GM19023 (cell line): ENCODE data around the gene OPN1MW.
"Not testable (repeated sequence)": the region's sequence is repeated elsewhere in the genome, so short reads cannot be mapped to it uniquely, and the experiment has no call there.

Experiments
- ATAC-seq: cut with Tn5 transposase; IDR thresholded peaks from one replicate; pipeline ENCODE4 v1.9.1; 2021; ENCODE audit warnings: mild to moderate bottlenecking, moderate library complexity; ENCODE audit not compliant: unreplicated experiment

Gene OPN1MW

GRCh38 chrX:154182296-154182695, at the start of gene OPN1MW:
OPN1MW (plus strand) TSS chrX:154182596; CDS start chrX:154182678, 82 bp downstream.
- ATAC-seq: not testable (repeated sequence)

DNA sequence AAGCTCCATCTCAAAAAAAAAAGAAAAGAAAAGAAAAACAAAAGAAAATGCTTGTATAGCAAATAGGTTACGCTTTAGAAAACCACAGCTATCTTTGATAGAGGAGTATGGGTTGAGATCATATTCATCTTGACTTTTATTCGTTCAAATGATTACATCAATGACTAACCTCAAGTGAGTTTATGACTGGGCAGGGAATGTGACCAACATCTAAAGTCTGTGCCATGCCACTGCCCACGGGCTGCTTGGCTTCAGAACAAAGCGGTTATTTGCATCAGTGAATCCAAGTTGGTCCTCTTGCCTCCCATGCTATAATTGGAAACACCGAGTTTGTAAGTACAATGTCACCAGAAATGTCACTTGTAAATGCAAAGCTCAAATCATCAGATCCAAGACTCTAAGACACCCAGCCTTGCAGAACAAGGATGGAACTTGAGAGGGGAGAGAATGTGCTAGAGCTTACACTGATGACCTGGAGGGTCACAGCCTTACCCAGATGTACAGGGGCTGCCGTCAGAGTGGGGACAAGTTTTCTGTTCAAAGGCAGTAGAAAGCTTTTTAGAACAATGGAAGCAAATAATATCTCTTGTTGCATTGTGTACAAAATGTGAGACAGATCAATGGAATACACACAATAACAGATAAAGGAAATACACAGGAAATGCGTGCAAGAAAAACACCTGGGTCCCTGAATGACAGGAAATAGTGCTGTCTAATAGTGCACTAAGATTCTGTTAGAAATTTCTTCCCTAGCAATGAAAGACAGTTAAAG, 46.8 kb upstream of the OPN1MW start:
- ATAC-seq: no peak

- no peak for ATAC-seq
Measured at GRCh38 chrX:154136627-154137161, 45.7 kb upstream of the OPN1MW start.

GRCh38 chrX:154138857-154139256, 43.5 kb upstream of the OPN1MW start:
- ATAC-seq: no peak

DNA sequence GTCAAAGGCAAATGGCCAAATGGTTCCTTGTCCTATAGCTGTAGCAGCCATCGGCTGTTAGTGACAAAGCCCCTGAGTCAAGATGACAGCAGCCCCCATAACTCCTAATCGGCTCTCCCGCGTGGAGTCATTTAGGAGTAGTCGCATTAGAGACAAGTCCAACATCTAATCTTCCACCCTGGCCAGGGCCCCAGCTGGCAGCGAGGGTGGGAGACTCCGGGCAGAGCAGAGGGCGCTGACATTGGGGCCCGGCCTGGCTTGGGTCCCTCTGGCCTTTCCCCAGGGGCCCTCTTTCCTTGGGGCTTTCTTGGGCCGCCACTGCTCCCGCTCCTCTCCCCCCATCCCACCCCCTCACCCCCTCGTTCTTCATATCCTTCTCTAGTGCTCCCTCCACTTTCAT, 42.2 kb upstream of the OPN1MW start:
- ATAC-seq: no peak

DNA sequence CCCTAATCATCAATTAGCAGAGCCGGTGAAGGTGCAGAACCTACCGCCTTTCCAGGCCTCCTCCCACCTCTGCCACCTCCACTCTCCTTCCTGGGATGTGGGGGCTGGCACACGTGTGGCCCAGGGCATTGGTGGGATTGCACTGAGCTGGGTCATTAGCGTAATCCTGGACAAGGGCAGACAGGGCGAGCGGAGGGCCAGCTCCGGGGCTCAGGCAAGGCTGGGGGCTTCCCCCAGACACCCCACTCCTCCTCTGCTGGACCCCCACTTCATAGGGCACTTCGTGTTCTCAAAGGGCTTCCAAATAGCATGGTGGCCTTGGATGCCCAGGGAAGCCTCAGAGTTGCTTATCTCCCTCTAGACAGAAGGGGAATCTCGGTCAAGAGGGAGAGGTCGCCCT, 41.7 kb upstream of the OPN1MW start:
- ATAC-seq: no peak

GRCh38 chrX:154142386-154142785, 40.0 kb upstream of the OPN1MW start:
- no peak for ATAC-seq

DNA sequence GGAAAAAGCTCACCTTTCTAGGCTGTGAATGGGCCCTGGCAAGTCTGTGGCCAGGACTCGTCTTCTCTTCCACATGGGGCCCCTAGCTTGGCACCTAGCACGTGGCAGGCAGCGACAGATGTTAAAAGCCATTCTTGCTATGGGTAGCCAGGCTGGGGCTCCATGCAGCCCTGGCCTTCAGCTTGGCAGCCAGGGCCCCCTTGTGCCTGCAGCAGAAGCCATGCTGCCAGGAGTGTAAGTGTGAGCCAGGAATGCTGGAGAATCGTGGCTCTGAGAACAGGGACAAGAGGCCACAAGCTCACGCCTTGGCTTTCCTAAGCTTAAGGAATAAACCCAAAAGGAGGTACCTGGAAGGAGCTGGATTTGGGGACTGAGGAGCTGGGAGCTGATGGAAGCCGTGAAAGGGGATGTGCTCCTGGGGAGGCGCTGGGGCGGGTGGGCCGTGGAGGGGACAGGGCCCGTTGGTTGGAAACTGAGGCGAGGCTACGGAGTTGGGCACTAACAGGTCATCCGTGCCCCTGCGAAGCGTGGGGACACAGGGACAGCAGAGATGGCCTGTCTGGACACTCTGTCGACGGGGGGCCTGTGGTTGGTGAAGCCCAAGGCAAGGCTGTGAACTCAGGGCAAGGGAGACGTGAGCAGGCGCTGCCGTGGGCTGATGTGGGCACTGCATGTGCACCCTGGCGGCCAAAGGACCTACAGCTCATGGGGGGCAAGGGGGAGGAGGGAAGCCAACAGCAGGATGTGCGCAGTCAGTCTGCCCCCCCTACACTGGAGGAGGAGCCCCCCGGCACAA, 39.2 kb upstream of the OPN1MW start:
- no peak for ATAC-seq

GRCh38 chrX:154144010-154144409, 38.4 kb upstream of the OPN1MW start, which contains the start of gene OPN1LW:
OPN1LW (plus strand) TSS chrX:154144243; CDS start chrX:154144284, 41 bp downstream.
- ATAC-seq: not testable (repeated sequence)

GRCh38 chrX:154151030-154151429, 31.4 kb upstream of the OPN1MW start:
- ATAC-seq: not testable (repeated sequence)

DNA sequence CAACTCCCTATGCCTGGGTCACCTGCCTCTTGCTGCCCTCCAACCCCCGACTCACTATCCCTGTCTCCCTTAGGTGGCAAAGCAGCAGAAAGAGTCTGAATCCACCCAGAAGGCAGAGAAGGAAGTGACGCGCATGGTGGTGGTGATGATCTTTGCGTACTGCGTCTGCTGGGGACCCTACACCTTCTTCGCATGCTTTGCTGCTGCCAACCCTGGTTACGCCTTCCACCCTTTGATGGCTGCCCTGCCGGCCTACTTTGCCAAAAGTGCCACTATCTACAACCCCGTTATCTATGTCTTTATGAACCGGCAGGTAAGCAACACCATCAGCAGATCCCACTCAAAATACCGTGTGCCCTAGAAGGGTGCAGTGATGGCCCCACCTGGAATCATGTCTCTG, 26.2 kb upstream of the OPN1MW start:
- ATAC-seq: not testable (repeated sequence)

- not testable (repeated sequence) for ATAC-seq
Measured at GRCh38 chrX:154157207-154157606, 25.2 kb upstream of the OPN1MW start.

GRCh38 chrX:154159345-154159744, 23.1 kb upstream of the OPN1MW start:
- ATAC-seq: not testable (repeated sequence)

- not testable (repeated sequence) for ATAC-seq
Measured at GRCh38 chrX:154164902-154165301, 17.5 kb upstream of the OPN1MW start.

GRCh38 chrX:154168384-154168783, 14.0 kb upstream of the OPN1MW start:
- ATAC-seq: not testable (repeated sequence)

GRCh38 chrX:154172535-154172943, 9.9 kb upstream of the OPN1MW start:
- not testable (repeated sequence) for ATAC-seq

- not testable (repeated sequence) for ATAC-seq
Measured at GRCh38 chrX:154174356-154174755, 8.0 kb upstream of the OPN1MW start.

DNA sequence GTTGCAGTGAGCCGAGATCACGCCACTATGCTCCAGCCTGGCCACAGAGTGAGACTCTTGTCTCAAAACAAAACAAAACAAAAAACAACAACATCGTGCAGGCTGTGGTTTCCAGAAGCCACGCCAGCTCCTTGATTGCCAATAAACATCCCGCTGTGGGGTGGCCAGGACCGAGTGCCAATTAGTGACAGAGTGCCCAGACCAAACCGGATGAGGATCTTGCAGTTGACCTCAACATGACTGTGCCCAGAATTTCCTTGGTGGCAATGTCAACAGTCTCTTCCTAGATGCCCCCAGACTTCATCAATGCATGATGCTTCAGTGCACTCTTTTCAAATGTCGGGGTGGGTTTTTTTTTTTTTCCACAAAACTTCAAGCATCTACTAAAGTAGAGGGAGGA, 1.4 kb downstream of the OPN1MW start:
- ATAC-seq: not testable (repeated sequence)

- ATAC-seq: not testable (repeated sequence)
Measured at GRCh38 chrX:154192846-154193245, 10.4 kb downstream of the OPN1MW start.

DNA sequence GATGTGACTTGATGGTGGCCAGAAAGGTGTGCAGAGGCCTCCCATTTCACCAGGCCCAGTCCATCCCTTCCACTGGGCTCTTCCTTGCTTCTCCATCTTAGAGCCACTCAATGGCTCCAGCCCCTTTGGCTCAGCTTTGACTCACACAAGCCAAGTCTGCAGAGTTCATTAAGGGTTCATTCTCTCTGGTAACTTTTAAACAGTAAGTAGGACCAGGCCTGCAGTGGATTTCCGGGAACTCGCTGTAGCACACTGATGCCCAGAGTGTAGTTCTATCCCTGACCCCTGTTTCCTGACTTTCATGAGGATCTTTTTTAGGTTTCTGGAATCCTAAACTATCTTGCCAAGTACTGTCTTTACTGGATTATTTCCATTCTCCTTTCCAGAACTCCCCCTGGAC, 11.9 kb downstream of the OPN1MW start:
- not testable (repeated sequence) for ATAC-seq

GRCh38 chrX:154196466-154196865, 14.1 kb downstream of the OPN1MW start:
- ATAC-seq: not testable (repeated sequence)
